Uterus (tissue), 2 donors: ENCODE results near the gene TRMT6.

ENCODE experiments used
- POLR2A ChIP-seq, 2 donors: fragments of 450-650 bp; IDR thresholded peaks; one replicate each; pipeline ENCODE4 v1.6.1; 2016; ENCODE audit warnings: antibody characterized with exemption in 2 of 2, mild to moderate bottlenecking in 1 of 2, moderate library complexity in 1 of 2
- TF ChIP-seq, protein P1 (sequence below), 4 experiments: fragments of 200-600 bp in 2 of 4; fragments of 450-650 bp in 2 of 4; sonication (generic) in 2 of 4; IDR thresholded peaks; one replicate each; pipeline ENCODE4 v1.5.1; 2016 to 2019; ENCODE audit warnings: antibody characterized with exemption in 4 of 4, mild to moderate bottlenecking in 2 of 4, moderate library complexity in 1 of 4

DNA sequence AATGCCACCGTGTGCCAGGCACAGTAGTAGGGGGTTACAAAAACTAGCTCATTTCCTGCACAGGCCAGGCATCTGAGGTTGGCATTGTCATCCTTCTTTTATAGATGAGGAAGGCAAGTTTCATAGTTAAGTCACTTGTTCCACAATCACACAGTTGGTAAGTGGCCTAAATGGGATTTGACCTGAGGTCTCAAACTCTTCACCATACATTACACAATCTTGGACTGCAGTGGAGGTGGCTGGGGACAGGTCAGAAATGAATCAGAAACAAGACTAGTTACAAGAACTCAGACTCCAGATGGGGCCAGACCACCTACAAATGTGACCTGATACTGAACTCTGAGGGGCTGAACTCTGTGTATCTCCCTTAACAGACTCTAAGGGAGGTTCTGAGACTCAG lies 49.4 kb downstream of the TRMT6 start:
- no peak for TF ChIP-seq POLR2A (IDR thresholded peaks at IDR 0.05)
- TF ChIP-seq, protein P1, sequence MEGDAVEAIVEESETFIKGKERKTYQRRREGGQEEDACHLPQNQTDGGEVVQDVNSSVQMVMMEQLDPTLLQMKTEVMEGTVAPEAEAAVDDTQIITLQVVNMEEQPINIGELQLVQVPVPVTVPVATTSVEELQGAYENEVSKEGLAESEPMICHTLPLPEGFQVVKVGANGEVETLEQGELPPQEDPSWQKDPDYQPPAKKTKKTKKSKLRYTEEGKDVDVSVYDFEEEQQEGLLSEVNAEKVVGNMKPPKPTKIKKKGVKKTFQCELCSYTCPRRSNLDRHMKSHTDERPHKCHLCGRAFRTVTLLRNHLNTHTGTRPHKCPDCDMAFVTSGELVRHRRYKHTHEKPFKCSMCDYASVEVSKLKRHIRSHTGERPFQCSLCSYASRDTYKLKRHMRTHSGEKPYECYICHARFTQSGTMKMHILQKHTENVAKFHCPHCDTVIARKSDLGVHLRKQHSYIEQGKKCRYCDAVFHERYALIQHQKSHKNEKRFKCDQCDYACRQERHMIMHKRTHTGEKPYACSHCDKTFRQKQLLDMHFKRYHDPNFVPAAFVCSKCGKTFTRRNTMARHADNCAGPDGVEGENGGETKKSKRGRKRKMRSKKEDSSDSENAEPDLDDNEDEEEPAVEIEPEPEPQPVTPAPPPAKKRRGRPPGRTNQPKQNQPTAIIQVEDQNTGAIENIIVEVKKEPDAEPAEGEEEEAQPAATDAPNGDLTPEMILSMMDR (IDR thresholded peaks at IDR 0.05): no peak
